Measurements from ENCODE around the gene RXFP1. TPM values are rescaled to one million over a fixed set of nuclear protein-coding genes. Genes with fewer than 3 reads are reported as not detected.

RXFP1 gene
- total and polyA plus RNA-seq, 8 donors = 0.15 to 1.3 TPM; not detected in 6

- intact Hi-C loops (cut with DNase I; ENCODE audit: low total_unique reads) = no loop called here
- H3K9me3 ChIP-seq = no peaks in the 10 kb centered on the region
- no peaks in the 10 kb centered on the region for H3K4me1 ChIP-seq
- H3K4me3 ChIP-seq = no peak overlapping the region
- TF ChIP-seq EP300 (IDR thresholded peaks at IDR 0.05) (no peak), CTCF (IDR thresholded peaks at IDR 0.05) (no peak), POLR2A (IDR thresholded peaks at IDR 0.05) (no peak), POLR2AphosphoS5 (IDR thresholded peaks at IDR 0.05) (no peak)
- no peak for DNase-seq
- no peak overlapping the region for H3K27ac ChIP-seq
- H3K36me3 ChIP-seq = no peaks in the 10 kb centered on the region
- no peaks in the 10 kb centered on the region for H3K27me3 ChIP-seq
- WGBS, 5 donors = 53 to 72% (median 57%) methylated on average over 2 of the region's 2 CpGs
Measured at GRCh38 chr4:158530381-158530780, 8.7 kb downstream of the RXFP1 start.

- H3K27ac ChIP-seq = no peak overlapping the region
- TF ChIP-seq EP300 (IDR thresholded peaks at IDR 0.05) (no peak), POLR2A (IDR thresholded peaks at IDR 0.05) (no peak), CTCF (IDR thresholded peaks at IDR 0.05) (no peak), POLR2AphosphoS5 (IDR thresholded peaks at IDR 0.05) (no peak)
- H3K4me1 ChIP-seq = no peaks in the 10 kb centered on the region
- whole genome bisulfite sequencing, 5 donors = 68 to 81% (median 80%) methylated on average over 6 of the region's 6 CpGs
- H3K4me3 ChIP-seq = no peak overlapping the region
- H3K27me3 ChIP-seq = no peaks in the 10 kb centered on the region
- intact Hi-C loops (cut with DNase I; ENCODE audit: low total_unique reads) = no loop called here
- no peaks in the 10 kb centered on the region for H3K9me3 ChIP-seq
- no peak for DNase-seq
- no peaks in the 10 kb centered on the region for H3K36me3 ChIP-seq
Measured at GRCh38 chr4:158530898-158531297, 9.2 kb downstream of the RXFP1 start.

- H3K36me3 ChIP-seq = no peaks in the 10 kb centered on the region
- no peaks in the 10 kb centered on the region for H3K27me3 ChIP-seq
- no peak for DNase-seq
- no peak overlapping the region for H3K4me3 ChIP-seq
- no peak overlapping the region for H3K27ac ChIP-seq
- no peaks in the 10 kb centered on the region for H3K4me1 ChIP-seq
- TF ChIP-seq POLR2A (IDR thresholded peaks at IDR 0.05) (no peak), CTCF (IDR thresholded peaks at IDR 0.05) (no peak), EP300 (IDR thresholded peaks at IDR 0.05) (no peak), POLR2AphosphoS5 (IDR thresholded peaks at IDR 0.05) (no peak)
- H3K9me3 ChIP-seq = no peaks in the 10 kb centered on the region
- intact Hi-C loops (cut with DNase I; ENCODE audit: low total_unique reads) = no loop called here
- WGBS, 5 donors = 57 to 66% (median 60%) methylated on average over 6 of the region's 6 CpGs
Measured at GRCh38 chr4:158532556-158533231, 11.0 kb downstream of the RXFP1 start.

GRCh38 chr4:158534727-158535126 is 13.0 kb downstream of the RXFP1 start:
- Histone ChIP-seq H3K9me3 (no peaks in the 10 kb centered on the region), H3K4me1 (no peaks in the 10 kb centered on the region), H3K4me3 (no peak overlapping the region), H3K36me3 (no peaks in the 10 kb centered on the region), H3K27me3 (no peaks in the 10 kb centered on the region), H3K27ac (no peak overlapping the region)
- WGBS, 5 donors = 76 to 85% (median 80%) methylated on average over 3 of the region's 3 CpGs
- no peak for TF ChIP-seq EP300 (IDR thresholded peaks at IDR 0.05)
- TF ChIP-seq CTCF (IDR thresholded peaks at IDR 0.05) = no peak
- no peak for TF ChIP-seq POLR2A (IDR thresholded peaks at IDR 0.05)
- intact Hi-C loops (cut with DNase I; ENCODE audit: low total_unique reads) = no loop called here
- peak in 1 of 2 donors; percentile 30 for DNase-seq

All from stomach (tissue), 9 donors.